Stimulated activated CD8-positive, alpha-beta memory T cell treated with anti-CD3 and anti-CD28 coated beads, Interleukin-15, amount 100 ng/mL, for 4 hours (primary cell): ENCODE data around the gene HIRA.
"Not testable (repeated sequence)": the region's sequence is repeated elsewhere in the genome, so short reads cannot be mapped to it uniquely, and the experiment has no call there.

Experiments
- DNase-seq, 2 donors: peaks; one replicate each; pipeline ENCODE4 v3.0.0-alpha.2; 2020; ENCODE audit warnings: low read depth in 2 of 2

Gene HIRA

GRCh38 chr22:19356708-19357269 is 74.7 kb downstream of the HIRA start:
- DNase-seq: no peak

DNA sequence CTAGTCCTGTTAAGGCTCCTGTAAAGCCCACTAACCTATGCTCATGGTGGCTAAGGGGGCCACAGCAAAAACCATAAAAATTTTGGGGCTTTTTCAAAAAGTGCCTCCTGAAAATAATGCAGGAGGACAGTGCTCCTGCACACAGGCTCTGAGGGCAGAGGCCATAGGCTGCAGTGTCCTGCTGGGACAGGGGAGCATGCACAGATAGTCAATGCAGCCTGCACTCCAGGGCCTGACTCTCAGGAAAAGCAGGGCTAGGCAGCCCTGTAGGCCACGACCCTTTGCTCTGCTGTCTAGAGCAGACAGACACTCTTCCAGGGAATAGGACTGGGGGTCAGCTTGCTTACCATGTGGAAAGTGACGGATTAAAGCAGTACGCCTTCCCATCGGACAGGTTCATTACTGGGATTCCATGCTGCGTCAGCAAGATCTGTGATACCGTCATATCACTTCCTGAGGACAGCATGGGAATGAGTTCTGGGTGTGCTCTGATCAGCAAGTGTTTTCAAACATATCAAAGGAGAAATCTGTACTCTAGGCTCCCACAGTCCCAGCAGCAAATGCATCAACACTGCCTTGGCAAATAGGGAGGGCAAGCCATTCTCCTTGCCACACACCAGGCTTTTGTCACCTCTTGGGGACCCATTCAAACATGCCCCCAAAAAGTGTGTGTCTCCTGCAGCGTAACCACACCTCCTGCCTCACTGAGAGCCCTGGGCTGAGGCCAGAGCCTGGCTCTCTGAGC is 75.9 kb downstream of the HIRA start:
- DNase-seq: no peak

DNA sequence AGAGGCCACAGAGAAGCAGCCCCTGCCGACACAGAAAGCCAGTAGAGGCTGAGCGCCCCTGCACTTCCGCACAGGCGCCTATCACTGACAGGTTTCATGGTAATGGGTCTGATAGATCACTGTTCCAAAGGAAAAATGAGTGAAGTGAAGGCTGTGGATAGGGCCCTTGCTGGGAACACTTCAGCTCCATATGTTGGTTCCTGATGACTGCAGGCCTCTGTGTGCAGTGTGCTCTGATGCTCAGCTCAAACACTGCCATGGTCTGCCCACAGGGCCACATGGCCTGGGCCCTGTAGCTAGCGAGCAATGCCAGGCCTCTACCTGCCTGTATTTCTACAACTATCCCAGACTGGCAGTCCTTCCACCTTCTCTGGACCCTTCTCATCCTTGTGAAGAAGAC is 77.3 kb downstream of the HIRA start:
- DNase-seq: no peak

- no peak for DNase-seq
These were observed 78.0 kb downstream of the HIRA start for GRCh38 chr22:19353363-19354131.

DNA sequence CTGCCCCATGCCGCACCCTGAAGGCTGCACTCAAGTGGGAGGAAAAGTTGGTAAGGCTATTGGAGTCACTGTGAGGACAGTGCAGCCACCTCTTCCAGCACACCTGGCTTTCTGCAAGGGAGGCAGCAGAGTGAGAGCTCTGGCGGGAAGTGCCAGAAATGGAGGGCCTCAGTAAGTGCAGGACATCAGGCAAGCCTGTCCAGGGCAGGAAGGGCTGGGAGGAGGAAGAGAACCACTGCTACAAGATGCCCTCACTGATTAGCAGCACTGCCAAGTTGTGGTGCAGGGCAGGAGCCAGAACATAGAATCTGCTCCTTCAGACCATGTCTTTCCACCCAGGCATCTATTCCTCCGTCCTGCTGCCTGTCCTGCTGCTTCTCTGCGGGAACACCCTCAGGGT is 78.8 kb downstream of the HIRA start:
- no peak for DNase-seq

DNA sequence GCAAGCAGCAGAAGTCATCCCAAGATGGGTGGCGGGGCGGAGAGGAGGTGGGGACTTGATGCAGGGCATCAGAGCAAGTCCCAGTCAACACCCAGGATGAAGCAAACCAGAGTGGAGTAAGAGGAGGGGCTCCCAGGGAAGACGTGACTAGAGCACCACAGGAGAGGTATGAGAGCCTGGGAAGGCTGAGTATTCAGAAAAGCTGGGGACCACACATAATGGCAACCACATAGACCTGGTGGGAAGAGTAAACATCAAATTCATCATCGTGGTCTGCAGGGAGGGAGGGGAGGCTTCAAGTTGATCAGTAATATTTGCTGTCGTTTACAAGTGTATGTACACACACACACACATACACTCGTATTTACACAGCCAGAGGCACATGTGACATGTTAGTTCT is 79.3 kb downstream of the HIRA start:
- no peak for DNase-seq

DNA sequence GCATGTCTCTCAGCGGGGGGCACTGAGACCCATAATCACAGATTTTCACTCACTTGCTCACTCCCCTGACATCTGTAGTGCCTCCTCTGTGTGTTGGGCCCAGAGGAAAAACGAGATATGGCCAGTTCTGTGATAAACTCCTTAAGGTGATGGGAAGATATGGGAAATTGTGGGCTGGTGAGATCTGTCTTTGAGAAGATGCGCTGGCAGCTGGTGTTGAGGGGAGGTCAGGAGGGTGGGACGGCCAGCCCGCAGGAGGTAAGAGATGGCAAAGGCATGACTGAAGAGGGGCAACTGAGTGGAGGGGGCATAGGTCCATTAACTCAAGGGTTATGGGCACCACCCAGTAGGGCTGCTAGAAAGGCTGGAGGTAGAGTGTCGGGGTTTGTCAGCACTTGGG is 79.9 kb downstream of the HIRA start:
- DNase-seq: no peak

- DNase-seq: no peak
These were observed 80.6 kb downstream of the HIRA start for GRCh38 chr22:19350947-19351346.

DNA sequence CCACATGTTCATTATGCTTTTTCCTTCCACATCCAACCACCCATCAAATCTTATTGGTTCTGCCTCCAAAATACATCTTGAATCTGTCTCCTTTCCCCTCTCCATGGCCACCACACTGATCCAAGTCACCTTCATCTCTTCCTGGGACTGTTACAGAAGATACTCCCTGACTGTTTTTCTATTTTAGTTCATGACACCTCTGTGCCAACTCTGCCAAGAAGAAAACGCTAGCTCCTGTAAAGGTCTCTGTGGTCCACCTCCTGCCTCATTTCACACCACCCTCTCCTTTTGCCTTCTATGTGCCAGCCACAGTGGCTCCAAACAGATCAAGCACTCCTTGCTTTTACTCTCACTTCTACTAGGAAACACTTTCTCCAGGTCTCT is 81.1 kb downstream of the HIRA start:
- DNase-seq: no peak

DNA sequence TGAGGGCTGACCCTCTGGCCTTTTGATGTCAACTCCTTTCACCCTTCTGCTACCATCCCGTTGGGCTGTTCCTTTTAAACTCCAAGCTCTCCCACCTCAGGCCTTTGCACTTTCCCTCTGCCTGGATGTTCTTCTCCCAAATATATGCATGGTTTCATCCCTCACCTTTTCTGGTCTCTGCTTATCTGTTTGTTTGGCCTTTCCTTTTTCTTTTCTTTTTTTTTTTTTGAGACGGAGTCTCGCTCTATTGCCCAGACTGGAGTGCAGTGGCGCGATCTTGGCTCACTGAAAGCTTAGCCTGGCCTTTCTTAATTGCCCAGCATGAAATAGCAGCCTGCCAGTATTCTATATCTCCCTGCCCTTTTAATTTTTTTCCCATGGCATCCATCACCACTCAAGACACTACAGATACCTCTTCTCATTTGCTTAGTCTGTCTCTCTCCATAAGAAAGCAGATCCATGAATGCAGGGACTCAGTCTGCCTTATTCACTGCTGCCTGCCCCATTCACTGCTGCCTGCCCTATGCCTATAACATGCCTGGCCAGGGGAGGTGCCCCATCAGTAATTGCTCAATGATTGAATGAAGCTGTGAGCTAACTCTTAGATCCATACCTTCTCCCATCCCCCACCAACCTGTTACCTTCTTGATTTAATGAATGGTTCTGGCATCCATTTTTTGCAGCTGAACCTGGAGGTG is 81.6 kb downstream of the HIRA start:
- no peak for DNase-seq

DNA sequence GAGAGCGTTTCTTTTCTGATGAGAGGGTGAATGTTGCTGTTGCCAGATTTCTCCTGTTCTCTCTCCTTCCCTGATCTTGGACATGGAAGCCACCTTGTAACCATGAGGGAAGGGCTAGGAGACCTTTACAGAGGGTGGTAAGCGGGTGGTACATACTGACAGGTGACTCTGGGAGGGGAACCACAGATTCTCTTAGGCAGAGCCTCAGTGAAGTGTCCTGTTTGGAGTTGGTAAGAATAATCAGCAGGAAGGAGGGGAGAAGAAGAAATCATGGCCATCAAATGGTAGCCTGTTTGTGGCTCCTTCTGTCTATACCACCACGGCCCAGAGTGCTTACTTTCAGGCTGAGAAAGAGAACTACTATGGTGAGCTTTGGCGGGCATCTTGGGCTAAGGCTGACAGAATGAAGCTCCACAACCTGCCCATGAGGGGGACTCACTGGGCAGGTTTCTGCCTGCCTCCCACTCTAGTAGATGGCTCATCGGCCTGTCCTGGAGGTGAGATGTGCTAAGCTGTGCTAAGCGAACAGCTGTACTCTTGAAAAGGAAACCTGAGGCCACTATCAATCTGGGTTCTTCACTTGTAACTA is 84.8 kb downstream of the HIRA start:
- no peak for DNase-seq

DNA sequence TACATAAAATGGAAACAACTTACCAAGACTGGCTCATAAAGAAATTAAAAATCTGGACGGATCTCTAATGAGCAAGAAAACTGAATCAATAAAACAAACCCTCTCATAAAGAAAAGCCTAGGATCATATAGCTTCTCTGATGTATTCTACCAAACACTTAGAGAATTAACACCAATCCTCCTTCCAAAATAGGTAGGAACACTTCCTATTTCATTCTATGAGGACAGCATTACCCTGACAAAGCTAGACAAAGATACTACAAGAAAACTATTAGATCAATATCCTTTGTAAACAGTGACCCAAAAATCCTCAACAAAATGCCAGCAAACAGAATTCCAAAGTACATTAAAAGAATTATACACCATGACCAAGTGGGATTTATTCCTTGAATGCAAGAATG is 87.1 kb downstream of the HIRA start:
- DNase-seq: no peak

GRCh38 chr22:19343470-19343869 is 88.1 kb downstream of the HIRA start:
- no peak for DNase-seq

DNA sequence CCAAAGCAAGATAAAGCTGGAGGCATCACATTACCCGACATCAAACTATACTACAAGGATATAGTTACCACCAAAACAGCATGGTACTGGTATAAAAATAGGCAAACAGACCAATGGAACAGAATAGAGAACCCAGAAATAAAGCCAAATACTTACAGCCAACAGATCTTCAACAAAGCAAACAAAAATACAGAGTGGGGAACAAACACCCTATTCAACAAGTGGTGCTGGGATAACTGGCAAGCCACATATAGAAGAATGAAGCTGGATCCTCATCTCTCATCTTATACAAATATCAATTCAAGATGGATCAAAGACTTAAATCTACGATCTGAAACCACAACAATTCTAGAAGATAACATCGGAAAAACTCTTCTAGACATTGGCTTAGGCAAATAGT is 90.0 kb downstream of the HIRA start:
- no peak for DNase-seq

GRCh38 chr22:19337137-19337536 is 94.4 kb downstream of the HIRA start:
- DNase-seq: no peak

DNA sequence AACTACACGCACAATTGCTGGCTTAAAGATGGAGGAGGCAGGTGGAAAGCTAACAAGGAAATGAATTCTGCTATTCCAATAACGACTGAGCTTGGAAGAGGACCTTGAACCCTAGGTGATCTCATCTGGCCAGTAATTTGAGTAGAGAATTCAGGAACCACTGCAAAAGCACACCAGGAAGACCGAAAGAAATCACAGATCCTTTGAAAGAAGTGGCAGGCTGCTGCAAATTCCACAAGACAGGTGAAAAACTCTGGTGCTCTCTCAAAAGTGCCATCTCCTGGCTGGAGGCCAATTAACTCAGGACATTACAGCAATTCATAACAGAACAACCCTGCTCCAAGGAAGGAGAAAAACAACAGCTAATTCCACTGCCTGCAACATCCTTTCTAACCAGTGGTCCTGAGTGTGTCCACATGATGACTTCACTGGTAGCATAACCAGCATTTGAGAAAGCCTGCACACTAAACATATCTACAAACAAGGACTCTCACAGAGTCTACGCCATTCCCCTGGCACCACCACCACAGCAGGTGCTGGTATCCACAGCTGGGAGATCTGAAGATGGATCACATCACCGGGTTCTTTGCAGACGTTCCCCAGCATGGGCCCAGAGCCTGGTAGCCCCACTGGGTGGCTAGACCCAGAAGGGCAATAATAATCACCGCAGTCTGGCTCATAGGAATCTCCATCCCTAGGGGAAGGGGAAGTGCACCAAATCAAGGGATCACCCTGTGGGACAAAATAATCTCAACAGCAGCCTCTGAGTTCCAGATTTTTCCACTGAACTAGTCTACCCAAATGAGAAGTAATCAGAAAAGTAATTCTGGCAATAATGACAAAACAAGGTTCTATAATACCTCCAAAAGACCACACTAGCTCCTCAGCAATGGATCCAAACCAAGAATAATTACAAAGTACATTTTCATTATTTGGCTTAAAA is 95.1 kb downstream of the HIRA start:
- DNase-seq: no peak

GRCh38 chr22:19331975-19332374 is 99.6 kb downstream of the HIRA start:
- DNase-seq: no peak

DNA sequence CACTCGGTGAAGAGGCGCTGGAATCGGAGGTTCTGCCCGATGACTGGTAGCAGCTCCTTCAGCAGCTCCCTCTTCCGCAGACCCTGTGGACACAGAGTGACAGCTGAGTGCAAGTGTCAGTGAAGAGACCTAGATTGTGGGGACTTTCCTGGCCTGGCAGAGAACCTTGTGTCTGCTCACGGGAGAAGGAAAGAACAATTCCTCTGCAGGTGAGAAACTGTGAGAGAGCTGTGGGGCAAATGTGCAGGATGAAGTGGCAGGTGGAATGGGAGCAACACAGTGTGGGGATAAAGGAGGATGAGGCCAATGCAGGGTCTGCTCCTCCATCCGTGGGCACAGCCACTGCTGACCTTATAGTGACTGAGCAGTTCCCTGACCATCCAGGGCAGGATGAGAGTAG is 100.1 kb downstream of the HIRA start:
- no peak for DNase-seq

DNA sequence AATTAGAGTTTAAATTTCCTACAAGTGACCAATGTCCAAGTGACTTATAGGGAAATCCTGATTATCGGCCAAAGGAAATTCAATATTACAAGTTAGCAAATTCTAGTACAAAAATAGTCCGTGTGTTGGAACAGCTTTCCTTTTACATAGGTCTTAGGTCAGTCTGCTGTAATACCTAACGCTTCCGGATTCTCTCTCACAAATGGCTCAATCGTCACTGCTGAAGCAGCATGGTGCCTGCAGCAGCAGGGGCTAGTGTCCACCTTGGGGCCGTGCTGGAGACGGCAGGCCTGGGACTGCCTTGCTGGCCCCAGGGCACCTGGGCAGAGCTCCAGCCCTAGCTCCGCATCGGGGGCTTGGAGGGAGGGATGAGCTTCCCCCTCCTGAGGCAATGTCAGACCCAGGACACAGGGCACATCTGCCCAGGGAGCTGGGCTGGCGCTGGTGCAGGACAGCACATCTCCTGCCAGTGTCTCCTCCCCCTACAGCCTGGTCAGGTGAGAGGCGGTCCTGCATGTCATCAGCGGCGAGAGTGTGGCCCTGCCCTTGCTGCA is 100.6 kb downstream of the HIRA start:
- no peak for DNase-seq

DNA sequence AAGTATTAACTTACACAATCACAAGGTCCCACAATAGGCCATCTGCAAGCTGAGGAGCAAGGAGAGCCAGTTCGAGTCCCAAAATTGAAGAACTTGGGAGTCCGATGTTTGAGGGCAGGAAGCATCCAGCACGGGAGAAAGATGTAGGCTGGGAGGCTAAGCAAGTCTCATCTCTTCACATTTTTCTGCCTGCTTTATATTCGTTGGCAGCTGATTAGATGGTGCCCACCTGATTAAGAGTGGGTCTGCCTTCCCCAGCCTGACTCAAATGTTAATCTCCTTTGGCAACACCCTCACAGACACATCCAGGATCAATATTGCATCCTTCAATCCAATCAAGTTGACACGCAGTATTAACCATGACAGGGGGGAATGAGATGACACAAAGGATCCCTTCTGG is 101.3 kb downstream of the HIRA start:
- DNase-seq: not testable (repeated sequence)

DNA sequence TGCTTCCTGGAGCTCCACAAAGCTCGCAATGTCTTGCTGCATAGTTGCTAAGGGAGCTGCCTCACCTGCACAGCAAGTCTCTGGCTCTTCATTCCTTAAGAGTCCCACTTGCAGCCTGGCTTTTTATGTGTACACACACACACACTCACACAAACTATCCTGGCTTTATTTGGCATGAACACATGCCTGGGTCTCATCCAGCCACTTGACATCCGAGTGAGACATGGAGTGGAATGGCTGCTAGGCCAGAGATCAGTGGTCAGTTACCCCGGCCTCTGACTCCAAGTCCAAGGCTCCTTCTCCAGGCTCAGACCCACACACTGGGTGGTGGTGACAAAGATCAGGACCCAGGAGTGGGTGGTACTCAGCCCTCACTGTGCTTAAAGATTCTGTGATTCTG is 102.1 kb downstream of the HIRA start:
- DNase-seq: no peak
